ENCODE results near the gene SLC25A21. TPM values are rescaled to one million over a fixed set of nuclear protein-coding genes. Genes with fewer than 3 reads are reported as not detected.

Gene SLC25A21
- total and polyA plus RNA-seq, 2 experiments from 2014 or later: 10.6 to 12.1 TPM

DNA sequence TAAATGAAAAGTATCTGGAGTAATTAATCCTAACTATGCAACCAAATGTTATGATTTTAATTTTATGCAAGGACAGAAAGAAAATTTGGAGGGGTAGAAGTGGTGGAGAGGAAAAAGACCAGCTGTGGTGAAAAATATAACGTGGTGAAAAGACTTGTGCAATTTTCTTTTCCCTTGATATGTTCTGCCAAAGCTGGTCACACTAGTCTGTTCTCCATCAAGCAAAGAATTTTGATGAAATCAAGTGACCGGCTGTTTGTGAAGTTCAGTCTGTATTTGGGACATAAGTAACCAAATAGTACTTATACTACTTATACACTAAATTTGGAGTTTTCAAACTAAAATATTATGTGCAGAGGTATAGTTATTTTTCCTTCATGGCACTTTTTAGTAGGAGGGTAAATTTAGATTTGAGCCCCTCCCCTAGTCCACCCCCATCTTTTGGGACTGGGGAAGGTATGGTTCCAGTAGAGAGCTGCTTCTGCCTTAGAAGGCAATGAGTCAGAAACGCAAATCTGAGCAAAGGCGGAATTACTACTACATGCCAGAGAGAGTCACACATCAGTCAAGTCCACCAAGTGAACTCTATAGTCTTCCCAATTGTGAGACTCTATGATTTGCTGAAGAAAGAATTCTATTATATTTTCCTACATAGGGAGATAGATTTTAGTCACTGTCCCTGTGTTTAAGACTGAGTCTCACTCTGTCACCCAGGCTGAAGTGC, 229.7 kb downstream of the SLC25A21 start:
- Mint-ChIP-seq H3K4me1 (no peaks in the 10 kb centered on the region; the same call in 2 of the 3 replicates), H3K27ac (no peak overlapping the region), H3K9me3 (no peaks in the 10 kb centered on the region), H3K27me3 (ENCODE audit: insufficient read depth, low read depth, poor library complexity) (no peaks in the 10 kb centered on the region), H3K4me3 (no peak overlapping the region), H3K36me3 (ENCODE audit: low read depth) (no peaks in the 10 kb centered on the region)
- Histone ChIP-seq H3K79me2 (replicated peaks; ENCODE audit: insufficient read depth) (no peaks in the 10 kb centered on the region), H3K4me2 (no peak overlapping the region), H2AFZ (no peak overlapping the region), H3K9me2 (ENCODE audit: insufficient read depth) (no peaks in the 10 kb centered on the region), H3K27ac (ENCODE audit: low read depth) (no peak overlapping the region), H4K20me1 (replicated peaks; ENCODE audit: insufficient read depth) (no peaks in the 10 kb centered on the region), H3K36me3 (ENCODE audit: insufficient read depth) (no peaks in the 10 kb centered on the region), H3K27me3 (ENCODE audit: insufficient read depth) (no peaks in the 10 kb centered on the region), H3K4me3 (no peak overlapping the region), H3F3A (replicated peaks; ENCODE audit: low read depth) (no peaks in the 10 kb centered on the region), H3K4me1 (ENCODE audit: insufficient read depth) (0 out of 2 replicates have a peak, but pooled peaks cover 4% of the 10 kb centered on the region)
- no peak for TF ChIP-seq JUNB (IDR thresholded peaks at IDR 0.05; ENCODE audit: unreplicated experiment)
- TF ChIP-seq, protein P1, sequence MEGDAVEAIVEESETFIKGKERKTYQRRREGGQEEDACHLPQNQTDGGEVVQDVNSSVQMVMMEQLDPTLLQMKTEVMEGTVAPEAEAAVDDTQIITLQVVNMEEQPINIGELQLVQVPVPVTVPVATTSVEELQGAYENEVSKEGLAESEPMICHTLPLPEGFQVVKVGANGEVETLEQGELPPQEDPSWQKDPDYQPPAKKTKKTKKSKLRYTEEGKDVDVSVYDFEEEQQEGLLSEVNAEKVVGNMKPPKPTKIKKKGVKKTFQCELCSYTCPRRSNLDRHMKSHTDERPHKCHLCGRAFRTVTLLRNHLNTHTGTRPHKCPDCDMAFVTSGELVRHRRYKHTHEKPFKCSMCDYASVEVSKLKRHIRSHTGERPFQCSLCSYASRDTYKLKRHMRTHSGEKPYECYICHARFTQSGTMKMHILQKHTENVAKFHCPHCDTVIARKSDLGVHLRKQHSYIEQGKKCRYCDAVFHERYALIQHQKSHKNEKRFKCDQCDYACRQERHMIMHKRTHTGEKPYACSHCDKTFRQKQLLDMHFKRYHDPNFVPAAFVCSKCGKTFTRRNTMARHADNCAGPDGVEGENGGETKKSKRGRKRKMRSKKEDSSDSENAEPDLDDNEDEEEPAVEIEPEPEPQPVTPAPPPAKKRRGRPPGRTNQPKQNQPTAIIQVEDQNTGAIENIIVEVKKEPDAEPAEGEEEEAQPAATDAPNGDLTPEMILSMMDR (conservative IDR thresholded peaks at IDR 0.05; ENCODE audit: low read depth in 2 of 2): peak in 1 of 2 experiments; percentile 6; a peak in 1 of 4 replicates
- ATAC-seq (no peak; the same call in 2 of the 3 replicates), DNase-seq (ENCODE audit: low spot score) (no peak)

DNA sequence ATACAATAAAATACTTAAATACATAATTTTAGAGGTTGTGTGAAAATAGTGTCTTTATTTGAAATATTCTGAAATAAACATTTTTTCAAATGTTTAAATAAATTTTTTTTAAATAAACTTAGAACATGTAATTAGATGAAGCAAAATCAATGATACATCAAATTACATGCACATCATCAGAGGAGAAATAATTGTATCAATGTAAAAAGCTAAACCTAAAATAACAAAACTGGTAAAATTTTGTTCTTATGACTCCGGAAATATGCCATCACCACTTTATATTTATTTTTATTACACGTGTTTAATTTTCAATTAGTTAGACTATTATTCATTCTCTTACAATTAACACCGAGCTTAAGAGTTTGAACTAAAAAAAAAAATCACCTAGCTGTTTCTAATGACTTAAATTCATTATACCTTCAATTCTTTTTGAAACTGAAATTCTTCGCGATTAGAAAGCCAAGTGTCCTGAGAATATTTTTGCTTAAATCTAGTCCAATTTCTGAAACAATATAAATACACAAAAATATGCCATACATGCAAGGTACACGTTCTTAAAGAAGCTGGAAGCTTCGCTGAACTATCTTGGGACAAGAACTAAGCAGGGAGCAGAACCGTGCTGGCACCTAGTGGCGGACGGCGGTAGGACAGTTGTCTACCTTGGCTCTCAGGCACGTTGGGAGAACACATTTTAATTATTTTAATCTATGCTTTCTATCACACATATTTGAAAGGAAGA, 230.5 kb downstream of the SLC25A21 start:
- 0 out of 2 replicates have a peak, but pooled peaks cover 4% of the 10 kb centered on the region for H3K4me1 ChIP-seq (ENCODE audit: insufficient read depth)
- no peaks in the 10 kb centered on the region for H4K20me1 ChIP-seq (replicated peaks; ENCODE audit: insufficient read depth)
- H3K27me3 ChIP-seq (ENCODE audit: insufficient read depth): no peaks in the 10 kb centered on the region
- no peaks in the 10 kb centered on the region for H3F3A ChIP-seq (replicated peaks; ENCODE audit: low read depth)
- H3K9me3 Mint-ChIP-seq: no peaks in the 10 kb centered on the region
- DNase-seq (ENCODE audit: low spot score) (peak; percentile 71), ATAC-seq (peak; percentile 80)
- H3K27ac Mint-ChIP-seq: no peak overlapping the region
- H3K4me3 ChIP-seq: no peak overlapping the region
- no peaks in the 10 kb centered on the region for H3K9me2 ChIP-seq (ENCODE audit: insufficient read depth)
- H3K4me2 ChIP-seq: no peak overlapping the region
- H3K36me3 Mint-ChIP-seq (ENCODE audit: low read depth): no peaks in the 10 kb centered on the region
- H3K4me1 Mint-ChIP-seq: no peaks in the 10 kb centered on the region; the same call in 2 of the 3 replicates
- TF ChIP-seq, protein P1 (conservative IDR thresholded peaks at IDR 0.05; ENCODE audit: low read depth in 2 of 2): peak; percentile 96 to 99
- no peak for TF ChIP-seq NANOG (IDR thresholded peaks at IDR 0.05; ENCODE audit: borderline replicate concordance)
- H3K36me3 ChIP-seq (ENCODE audit: insufficient read depth): no peaks in the 10 kb centered on the region
- H2AFZ ChIP-seq: no peak overlapping the region
- H3K79me2 ChIP-seq (replicated peaks; ENCODE audit: insufficient read depth): no peaks in the 10 kb centered on the region
- no peak overlapping the region for H3K27ac ChIP-seq (ENCODE audit: low read depth)
- no peaks in the 10 kb centered on the region for H3K27me3 Mint-ChIP-seq (ENCODE audit: insufficient read depth, low read depth, poor library complexity)
- H3K4me3 Mint-ChIP-seq: no peak overlapping the region

Data from GM23338 (cell line).